ENCODE data around the gene PSMB11.

PSMB11 gene

GRCh38 chr14:23015618-23016017, 26.4 kb upstream of the PSMB11 start:
- no peak for DNase-seq (ENCODE audit: low spot score)

GRCh38 chr14:23017091-23017490, 24.9 kb upstream of the PSMB11 start:
- DNase-seq (ENCODE audit: low spot score): no peak

GRCh38 chr14:23018107-23018506, 23.9 kb upstream of the PSMB11 start:
- no peak for DNase-seq (ENCODE audit: low spot score)

GRCh38 chr14:23020143-23021128, 21.6 kb upstream of the PSMB11 start:
- DNase-seq (ENCODE audit: low spot score): peak; percentile 67

GRCh38 chr14:23021434-23021833, 20.6 kb upstream of the PSMB11 start:
- no peak for DNase-seq (ENCODE audit: low spot score)

GRCh38 chr14:23021889-23022442, 20.0 kb upstream of the PSMB11 start:
- DNase-seq (ENCODE audit: low spot score): no peak

- peak; percentile 59 for DNase-seq (ENCODE audit: low spot score)
These were observed 18.8 kb upstream of the PSMB11 start for GRCh38 chr14:23023022-23023794.

- no peak for DNase-seq (ENCODE audit: low spot score)
These were observed 18.2 kb upstream of the PSMB11 start for GRCh38 chr14:23023795-23024152.

- DNase-seq (ENCODE audit: low spot score): no peak
These were observed 17.4 kb upstream of the PSMB11 start for GRCh38 chr14:23024612-23025075.

- DNase-seq (ENCODE audit: low spot score): no peak
These were observed 16.7 kb upstream of the PSMB11 start for GRCh38 chr14:23025151-23025814.

- DNase-seq (ENCODE audit: low spot score): no peak
These were observed 13.2 kb upstream of the PSMB11 start for GRCh38 chr14:23028799-23029198.

- DNase-seq (ENCODE audit: low spot score): no peak
These were observed 11.1 kb upstream of the PSMB11 start for GRCh38 chr14:23030936-23031335.

- no peak for DNase-seq (ENCODE audit: low spot score)
These were observed 8.7 kb upstream of the PSMB11 start for GRCh38 chr14:23033251-23033727.

GRCh38 chr14:23033801-23034497, 8.1 kb upstream of the PSMB11 start:
- no peak for DNase-seq (ENCODE audit: low spot score)

GRCh38 chr14:23034498-23035302, 7.3 kb upstream of the PSMB11 start, which contains the start of gene PSMB5:
PSMB5 (minus strand) TSS chr14:23034900; CDS start chr14:23034881, 19 bp downstream.
- DNase-seq (ENCODE audit: low spot score): peak; percentile 90

- DNase-seq (ENCODE audit: low spot score): no peak
These were observed 6.5 kb upstream of the PSMB11 start for GRCh38 chr14:23035303-23036144.

- DNase-seq (ENCODE audit: low spot score): no peak
These were observed 1.9 kb upstream of the PSMB11 start for GRCh38 chr14:23040100-23040499.

- no peak for DNase-seq (ENCODE audit: low spot score)
These were observed 283 bp upstream of the PSMB11 start for GRCh38 chr14:23041729-23042128.

GRCh38 chr14:23043145-23043544, 1.1 kb downstream of the PSMB11 start:
- DNase-seq (ENCODE audit: low spot score): no peak
